IMR-90 (cell line): Measurements from ENCODE around the gene AMBRA1. TPM values are rescaled to one million over a fixed set of nuclear protein-coding genes. Genes with fewer than 3 reads are reported as not detected.

ENCODE experiments used
- ATAC-seq: fragments of 200-7000 bp; cut with Tn5 transposase; 2 replicates; pipeline ENCODE4 v1.9.1; 2020; ENCODE audit warnings: low read depth, mild to moderate bottlenecking, moderate library complexity
- BruUV-seq: library from RNA; stranded (reverse); fragments of 400-500 nt; replicated peaks from 2 replicates; lab custom pipeline; 2021; lab: Mats Ljungman, UMichigan
- CTCF ChIA-PET: fragments of 300-600 bp; formaldehyde crosslinking; extraction: SDS; loops from one replicate; lab custom pipeline; 2021; ENCODE audit warnings: antibody characterized with exemption; lab: Yijun Ruan, JAX
- POLR2A ChIA-PET: fragments of 300-600 bp; sonication (Branson Sonifier 250); formaldehyde crosslinking; loops from one replicate; lab custom pipeline; 2022; ENCODE audit warnings: antibody characterized with exemption; ENCODE audit not compliant: unreplicated experiment; lab: Charles Lee
- DNase-seq: peaks from one replicate; pipeline ENCODE4 v3.0.0; 2013
- H2AFZ ChIP-seq: replicated peaks from 2 replicates; pipeline ENCODE3; 2013; ENCODE audit warnings: low read length, mild to moderate bottlenecking; ENCODE audit not compliant: poor library complexity
- H2AK5ac ChIP-seq: 2 replicates; pipeline ENCODE4 v1.6.1; 2013; ENCODE audit warnings: low read depth, low read length, inconsistent platforms
- H2AK9ac ChIP-seq: replicated peaks from 2 replicates; pipeline ENCODE3; 2013; ENCODE audit warnings: mild to moderate bottlenecking, low read depth, low read length, moderate library complexity; ENCODE audit not compliant: poor library complexity
- H2BK120ac ChIP-seq: 2 replicates; pipeline ENCODE4 v1.6.1; 2013; ENCODE audit warnings: low read depth, low read length, inconsistent platforms
- H2BK15ac ChIP-seq: 3 replicates; pipeline ENCODE4 v1.6.1; 2013; ENCODE audit warnings: low read depth, low read length, inconsistent platforms
- H2BK20ac ChIP-seq: 2 replicates; pipeline ENCODE4 v1.6.1; 2013; ENCODE audit warnings: low read depth, mild to moderate bottlenecking, inconsistent platforms, low read length, moderate library complexity
- H2BK5ac ChIP-seq: 2 replicates; pipeline ENCODE4 v1.6.1; 2013; ENCODE audit warnings: mild to moderate bottlenecking, low read depth, low read length, inconsistent platforms; ENCODE audit not compliant: poor library complexity, severe bottlenecking
- H3K14ac ChIP-seq: replicated peaks from 2 replicates; pipeline ENCODE4 v1.6.1; 2013; ENCODE audit warnings: low read depth, low read length, inconsistent platforms
- H3K18ac ChIP-seq: 2 replicates; pipeline ENCODE4 v1.6.1; 2013; ENCODE audit warnings: low read depth, low read length, control low read depth
- H3K23ac ChIP-seq: 2 replicates; pipeline ENCODE4 v1.6.1; 2013; ENCODE audit warnings: low read depth, low read length, inconsistent platforms
- H3K27ac ChIP-seq: 2 replicates; pipeline ENCODE4 v1.5.1; 2013; ENCODE audit warnings: mild to moderate bottlenecking, control low read depth, low read length; ENCODE audit not compliant: insufficient read depth
- H3K27me3 ChIP-seq: 2 replicates; pipeline ENCODE4 v1.6.1; 2013; ENCODE audit warnings: low read length; ENCODE audit not compliant: control insufficient read depth, insufficient read depth
- H3K36me3 ChIP-seq: 2 replicates; pipeline ENCODE4 v1.6.1; 2013; ENCODE audit warnings: low read length, mixed read lengths; ENCODE audit not compliant: control insufficient read depth, insufficient read depth
- H3K4ac ChIP-seq: 2 replicates; pipeline ENCODE4 v1.6.1; 2013; ENCODE audit warnings: low read depth, low read length, inconsistent platforms
- H3K4me1 ChIP-seq: 2 replicates; pipeline ENCODE4 v1.6.1; 2013; ENCODE audit warnings: low read length, mixed read lengths; ENCODE audit not compliant: control insufficient read depth, insufficient read depth
- H3K4me2 ChIP-seq: 2 replicates; pipeline ENCODE4 v1.6.1; 2013; ENCODE audit warnings: low read depth, mild to moderate bottlenecking, control low read depth, low read length, moderate library complexity
- H3K4me3 ChIP-seq: 2 replicates; pipeline ENCODE4 v1.5.1; 2013; ENCODE audit warnings: low read depth, mild to moderate bottlenecking, control low read depth, low read length, moderate library complexity; ENCODE audit not compliant: insufficient read depth
- H3K56ac ChIP-seq: 2 replicates; pipeline ENCODE4 v1.6.1; 2013; ENCODE audit warnings: low read length, inconsistent platforms; ENCODE audit not compliant: insufficient read depth; ENCODE audit errors: extremely low read depth
- H3K79me1 ChIP-seq, 2 experiments: 2 replicates each; pipeline ENCODE4 v1.6.1; 2013; ENCODE audit warnings: low read length in 2 of 2, inconsistent platforms in 1 of 2, low read depth in 1 of 2
- H3K9ac ChIP-seq: 2 replicates; pipeline ENCODE4 v1.6.1; 2013; ENCODE audit warnings: low read depth, low read length, control low read depth
- H3K9me1 ChIP-seq: 2 replicates; pipeline ENCODE4 v1.6.1; 2013; ENCODE audit warnings: low read length, inconsistent platforms; ENCODE audit not compliant: insufficient read depth
- H3K9me3 ChIP-seq: 2 replicates; pipeline ENCODE4 v1.6.1; 2013; ENCODE audit warnings: low read length; ENCODE audit not compliant: control insufficient read depth, insufficient read depth
- H4K20me1 ChIP-seq: 2 replicates; pipeline ENCODE4 v1.6.1; 2013; ENCODE audit warnings: low read length, inconsistent platforms; ENCODE audit not compliant: insufficient read depth
- H4K5ac ChIP-seq: 2 replicates; pipeline ENCODE4 v1.6.1; 2013; ENCODE audit warnings: mild to moderate bottlenecking, low read depth, low read length, control low read depth
- H4K8ac ChIP-seq, 2 experiments: 2 replicates each; pipeline ENCODE4 v1.6.1; 2013; ENCODE audit warnings: low read depth in 2 of 2, low read length in 2 of 2, control low read depth in 1 of 2, inconsistent platforms in 1 of 2
- H4K91ac ChIP-seq: 2 replicates; pipeline ENCODE4 v1.6.1; 2013; ENCODE audit warnings: low read depth, low read length, inconsistent platforms; ENCODE audit not compliant: insufficient read depth
- BHLHE40 ChIP-seq: fragments of 150-350 bp; IDR thresholded peaks from 2 replicates; pipeline ENCODE4 v1.6.1; 2016; ENCODE audit warnings: mild to moderate bottlenecking, low read depth, low read length
- CEBPB ChIP-seq: IDR thresholded peaks from 2 replicates; pipeline ENCODE4 v1.6.1; 2012; ENCODE audit warnings: low read depth, low read length, improper control_type of control experiment
- CHD1 ChIP-seq: IDR thresholded peaks from 2 replicates; pipeline ENCODE4 v1.6.1; 2012; ENCODE audit warnings: low read depth, low read length, improper control_type of control experiment
- CTCF ChIP-seq: conservative IDR thresholded peaks from 2 replicates; pipeline ENCODE4 v1.5.1; 2012; ENCODE audit warnings: mild to moderate bottlenecking, low read depth, low read length, improper control_type of control experiment
- ELK1 ChIP-seq: fragments of 150-350 bp; IDR thresholded peaks from 2 replicates; pipeline ENCODE4 v1.6.1; 2016; ENCODE audit warnings: low read depth, mild to moderate bottlenecking, low read length, moderate library complexity, borderline replicate concordance
- FOS ChIP-seq: fragments of 150-350 bp; IDR thresholded peaks from 2 replicates; pipeline ENCODE4 v1.6.1; 2016; ENCODE audit warnings: low read depth, low read length
- MAFK ChIP-seq: IDR thresholded peaks from 2 replicates; pipeline ENCODE4 v1.6.1; 2012; ENCODE audit warnings: low read depth, low read length, improper control_type of control experiment
- MAZ ChIP-seq: IDR thresholded peaks from 2 replicates; pipeline ENCODE4 v1.6.1; 2012; ENCODE audit warnings: low read depth, mild to moderate bottlenecking, low read length, improper control_type of control experiment, moderate library complexity, borderline replicate concordance
- MXI1 ChIP-seq: IDR thresholded peaks from 2 replicates; pipeline ENCODE4 v1.6.1; 2012; ENCODE audit warnings: low read depth, mild to moderate bottlenecking, low read length, moderate library complexity, borderline replicate concordance
- POLR2A ChIP-seq: IDR thresholded peaks from 2 replicates; pipeline ENCODE4 v1.6.1; 2012; ENCODE audit warnings: mild to moderate bottlenecking, low read depth, low read length
- RAD21 ChIP-seq: IDR thresholded peaks from 2 replicates; pipeline ENCODE4 v1.6.1; 2012; ENCODE audit warnings: low read length, improper control_type of control experiment
- RCOR1 ChIP-seq: IDR thresholded peaks from 2 replicates; pipeline ENCODE4 v1.6.1; 2012; ENCODE audit warnings: mild to moderate bottlenecking, low read length, improper control_type of control experiment; ENCODE audit not compliant: insufficient replicate concordance
- SMC3 ChIP-seq: fragments of 150-350 bp; IDR thresholded peaks from 2 replicates; pipeline ENCODE4 v1.6.1; 2016; ENCODE audit warnings: low read depth, mild to moderate bottlenecking, antibody characterized with exemption, low read length, moderate library complexity
- USF2 ChIP-seq: fragments of 150-350 bp; IDR thresholded peaks from 2 replicates; pipeline ENCODE4 v1.6.1; 2017; ENCODE audit warnings: mild to moderate bottlenecking, antibody characterized with exemption, low read length, low read depth
- WGBS, 2 experiments: methylation state at CpG; one replicate each; pipeline versions ENCODE4 v1.1.5 to v1.1.7; 2013; ENCODE audit warnings: missing lambda C conversion rate in 2 of 2; ENCODE audit not compliant: insufficient read length in 1 of 2; ENCODE audit errors: extremely low coverage in 2 of 2; 5-methylcytosine and 5-hydroxymethylcytosine counted together
- dilution Hi-C: fragments of 300-500 bp; cut with HindIII; formaldehyde crosslinking; loops from one replicate; pipeline ENCODE4 v1.14.3; 2018; ENCODE audit warnings: low sequenced_read_pairs; ENCODE audit not compliant: unreplicated experiment
- in situ Hi-C: fragments of 300-500 bp; cut with MboI; formaldehyde crosslinking; loops from 3 replicates; pipeline ENCODE4 v1.14.3; 2019; ENCODE audit warnings: low sequenced_read_pairs, inconsistent platforms, mixed read lengths
- intact Hi-C: fragments of 100-400 bp; cut with micrococcal nuclease; formaldehyde crosslinking; loops from 2 replicates; pipeline ENCODE4 v1.10.0; 2022
- polyA plus RNA-seq, 3 experiments: library from polyadenylated mRNA; depleted of rRNA; stranded (reverse); fragments of >200 nt; gene quantifications; 2 replicates each; pipeline ENCODE4 v1.2.3, GENCODE V29; 2012; ENCODE audit warnings: low replicate concordance in 1 of 3
- total RNA-seq: library from RNA; depleted of rRNA; stranded (reverse); fragments of >200 nt; gene quantifications from 2 replicates; pipeline ENCODE4 v1.2.3, GENCODE V29; 2012

Gene AMBRA1
- total and polyA plus RNA-seq, 2 of the 4 experiments (the other 2 are of a cell fraction), result 9.4 to 18.3 TPM

- Histone ChIP-seq H2BK15ac (no peak overlapping the region), H3K4ac (no peak overlapping the region), H2BK120ac (no peak overlapping the region), H4K8ac (no peak overlapping the region), H2BK20ac (no peak overlapping the region), H3K9me1 (peaks cover 23% of the 10 kb centered on the region), H3K18ac (no peak overlapping the region), H3K9ac (no peak overlapping the region), H4K5ac (no peak overlapping the region), H3K56ac (no peak overlapping the region), H3K4me1 (peaks cover 13% of the 10 kb centered on the region), H3K14ac (no peak overlapping the region), H4K20me1 (peaks cover 21% of the 10 kb centered on the region; the same call in 1 of the 2 replicates), H2AK5ac (no peak overlapping the region), H4K91ac (no peak overlapping the region), H3K23ac (no peak overlapping the region), H3K4me3 (no peak overlapping the region), H3K27me3 (no peaks in the 10 kb centered on the region), H3K79me1 (peaks cover 21 to 64% of the 10 kb centered on the region in 2 experiments), H3K9me3 (no peaks in the 10 kb centered on the region), H2AK9ac (no peak overlapping the region), H3K27ac (no peak overlapping the region), H2BK5ac (no peak overlapping the region), H2AFZ (no peak overlapping the region), H3K36me3 (peaks cover 9% of the 10 kb centered on the region), H3K4me2 (no peak overlapping the region)
- WGBS, 2 experiments, result no CpG with 5 or more reads among the region's 1 CpG
- BruUV-seq, result no TSS peak
- intact Hi-C loops, result no loop called here
- DNase-seq (no peak), ATAC-seq (no peak)
- ChIA-PET CTCF (no interaction called here), POLR2A (no interaction called here)
- in situ Hi-C loops, result no loop called here
- dilution Hi-C loops, result no loop called here
- TF ChIP-seq CTCF (no peak), USF2 (no peak), MAFK (no peak), MAZ (no peak), CEBPB (no peak), POLR2A (no peak), FOS (no peak), MXI1 (no peak), CHD1 (no peak), RAD21 (no peak), ELK1 (no peak), SMC3 (no peak), RCOR1 (no peak), BHLHE40 (no peak)
These were observed 85.5 kb downstream of the AMBRA1 start for GRCh38 chr11:46508360-46508759.
